GM19023 (cell line): ENCODE results near the gene PRKAR2A.
A peak's percentile ranks its signal among the peaks of the same experiment; 100 is the strongest.
"Not testable (repeated sequence)": the region's sequence is repeated elsewhere in the genome, so short reads cannot be mapped to it uniquely, and the experiment has no call there.

ENCODE experiments used
- ATAC-seq: cut with Tn5 transposase; IDR thresholded peaks from one replicate; pipeline ENCODE4 v1.9.1; 2021; ENCODE audit warnings: mild to moderate bottlenecking, moderate library complexity; ENCODE audit not compliant: unreplicated experiment

Gene PRKAR2A

GRCh38 chr3:48782046-48782445 is 65.6 kb downstream of the PRKAR2A start:
- ATAC-seq, result no peak

- ATAC-seq, result not testable (repeated sequence)
Observed at GRCh38 chr3:48778565-48778964, 69.1 kb downstream of the PRKAR2A start.

- ATAC-seq, result no peak
Observed at GRCh38 chr3:48776854-48777253, 70.8 kb downstream of the PRKAR2A start.

GRCh38 chr3:48770192-48770502 is 77.5 kb downstream of the PRKAR2A start:
- ATAC-seq, result no peak

- no peak for ATAC-seq
Observed at GRCh38 chr3:48765376-48765775, 82.3 kb downstream of the PRKAR2A start.

GRCh38 chr3:48762816-48763215 is 84.9 kb downstream of the PRKAR2A start:
- no peak for ATAC-seq

GRCh38 chr3:48759991-48760540 is 87.6 kb downstream of the PRKAR2A start:
- not testable (repeated sequence) for ATAC-seq

GRCh38 chr3:48759531-48759930 is 88.1 kb downstream of the PRKAR2A start:
- ATAC-seq, result not testable (repeated sequence)

GRCh38 chr3:48759071-48759470 is 88.6 kb downstream of the PRKAR2A start:
- no peak for ATAC-seq

GRCh38 chr3:48756640-48757039 is 91.0 kb downstream of the PRKAR2A start:
- no peak for ATAC-seq

GRCh38 chr3:48750856-48751255 is 96.8 kb downstream of the PRKAR2A start:
- ATAC-seq, result no peak

- ATAC-seq, result no peak
Observed at GRCh38 chr3:48748754-48749153, 98.9 kb downstream of the PRKAR2A start.

- ATAC-seq, result no peak
Observed at GRCh38 chr3:48747706-48748105, 100.0 kb downstream of the PRKAR2A start.

GRCh38 chr3:48747015-48747615 is 100.6 kb downstream of the PRKAR2A start:
- ATAC-seq, result no peak

GRCh38 chr3:48743773-48744172 is 103.9 kb downstream of the PRKAR2A start:
- ATAC-seq, result no peak

GRCh38 chr3:48741226-48741625 is 106.4 kb downstream of the PRKAR2A start:
- not testable (repeated sequence) for ATAC-seq

- ATAC-seq, result peak; percentile 72
Observed at GRCh38 chr3:48739955-48740823, 107.5 kb downstream of the PRKAR2A start.

GRCh38 chr3:48739617-48739954 is 108.1 kb downstream of the PRKAR2A start:
- peak; percentile 14 for ATAC-seq

- no peak for ATAC-seq
Observed at GRCh38 chr3:48738926-48739616, 108.6 kb downstream of the PRKAR2A start.

- no peak for ATAC-seq
Observed at GRCh38 chr3:48738144-48738536, 109.5 kb downstream of the PRKAR2A start.

- not testable (repeated sequence) for ATAC-seq
Observed at GRCh38 chr3:48735075-48735767, 112.5 kb downstream of the PRKAR2A start.
